Measurements from ENCODE around the gene NBL1. TPM values are rescaled to one million over a fixed set of nuclear protein-coding genes. Genes with fewer than 3 reads are reported as not detected.

The NBL1 gene
- total RNA-seq, 1 donor = 61.3 TPM

GRCh38 chr1:19615438-19615837, 28.7 kb upstream of the NBL1 start:
- no peak overlapping the region for H3K4me3 ChIP-seq (ENCODE audit: low read depth, low read length)
- DNase-seq (ENCODE audit: low read depth) = no peak
- no peak for TF ChIP-seq CTCF (IDR thresholded peaks at IDR 0.05; ENCODE audit: insufficient read depth, low read depth, low read length)

- peak; percentile 85 for DNase-seq (ENCODE audit: low read depth)
- TF ChIP-seq CTCF (IDR thresholded peaks at IDR 0.05; ENCODE audit: insufficient read depth, low read depth, low read length) = no peak
- H3K4me3 ChIP-seq (ENCODE audit: low read depth, low read length) = no peak overlapping the region
Observed at GRCh38 chr1:19616489-19616888, 27.6 kb upstream of the NBL1 start.

DNA sequence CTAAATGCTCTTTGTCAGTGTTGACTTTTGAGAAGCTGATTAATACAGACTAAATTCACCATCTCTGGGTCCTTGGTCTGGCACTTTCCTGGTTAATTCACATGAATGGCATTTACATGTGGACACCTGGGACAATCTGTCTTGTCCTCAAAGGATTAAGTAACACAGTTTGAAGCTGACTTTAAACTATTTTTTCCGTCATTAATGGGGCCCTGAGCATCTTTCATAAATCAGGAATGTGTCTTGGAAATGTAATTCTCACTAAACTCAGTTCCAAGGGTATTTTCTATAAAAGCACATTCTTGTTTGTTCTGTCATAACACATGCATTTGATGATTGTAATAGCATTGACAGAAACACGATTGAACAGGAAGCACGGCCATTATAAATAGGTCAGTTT, 26.7 kb upstream of the NBL1 start:
- H3K4me3 ChIP-seq (ENCODE audit: low read depth, low read length) = no peak overlapping the region
- no peak for TF ChIP-seq CTCF (IDR thresholded peaks at IDR 0.05; ENCODE audit: insufficient read depth, low read depth, low read length)
- DNase-seq (ENCODE audit: low read depth) = no peak

DNA sequence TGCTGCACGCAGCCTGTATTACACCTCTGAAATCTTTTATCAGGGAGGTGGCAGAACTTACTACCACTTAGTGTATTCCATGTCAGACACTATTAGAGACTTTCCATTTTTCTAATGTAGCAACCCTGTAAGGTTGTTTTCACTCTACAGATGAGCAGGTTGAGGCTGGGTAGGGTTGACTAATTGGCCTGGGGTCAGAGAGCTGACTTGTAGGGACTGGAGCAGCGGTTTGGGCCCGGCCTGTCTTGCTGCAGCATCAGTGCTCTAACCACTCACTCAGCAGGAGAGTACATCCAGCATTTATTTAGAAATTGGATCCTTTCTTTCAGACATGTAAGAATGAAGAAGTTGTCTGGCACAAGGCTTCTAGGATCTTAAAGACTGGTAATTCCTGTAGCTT, 25.7 kb upstream of the NBL1 start:
- no peak for DNase-seq (ENCODE audit: low read depth)
- no peak overlapping the region for H3K4me3 ChIP-seq (ENCODE audit: low read depth, low read length)
- TF ChIP-seq CTCF (IDR thresholded peaks at IDR 0.05; ENCODE audit: insufficient read depth, low read depth, low read length) = no peak

- TF ChIP-seq CTCF (IDR thresholded peaks at IDR 0.05; ENCODE audit: insufficient read depth, low read depth, low read length) = no peak
- H3K4me3 ChIP-seq (ENCODE audit: low read depth, low read length) = no peak overlapping the region
- no peak for DNase-seq (ENCODE audit: low read depth)
Observed at GRCh38 chr1:19619697-19620384, 24.3 kb upstream of the NBL1 start.

DNA sequence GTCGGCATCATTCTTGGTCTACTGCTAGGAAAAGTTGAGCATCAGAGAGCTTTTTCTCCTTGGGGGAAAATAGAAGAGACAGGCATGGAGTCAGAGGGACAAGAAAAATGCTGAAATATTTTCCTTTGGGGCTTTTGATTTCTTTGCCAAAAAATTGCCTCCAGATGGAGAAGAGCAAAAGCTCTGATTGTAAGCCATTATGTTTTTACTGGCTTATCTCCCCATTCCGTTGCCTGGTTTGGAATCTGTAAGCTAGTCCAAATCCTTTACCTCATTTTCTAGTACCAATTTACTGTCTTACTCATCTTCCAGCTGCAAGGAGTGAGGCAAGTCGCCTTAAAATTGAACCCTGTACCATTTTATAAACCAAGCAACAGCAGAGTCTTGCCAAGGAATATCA, 23.3 kb upstream of the NBL1 start:
- H3K4me3 ChIP-seq (ENCODE audit: low read depth, low read length) = no peak overlapping the region
- no peak for DNase-seq (ENCODE audit: low read depth)
- TF ChIP-seq CTCF (IDR thresholded peaks at IDR 0.05; ENCODE audit: insufficient read depth, low read depth, low read length) = no peak
